ENCODE measurements around the gene CCDC192. TPM values are rescaled to one million over a fixed set of nuclear protein-coding genes. Genes with fewer than 3 reads are reported as not detected.

The CCDC192 gene
- total and polyA plus RNA-seq, 2 donors, result 0.09 to 0.11 TPM

GRCh38 chr5:127934791-127935256, 231.6 kb downstream of the CCDC192 start:
- 100% methylated on average over 1 of the region's 1 CpG for WGBS
- no peaks in the 10 kb centered on the region for H3K36me3 ChIP-seq (ENCODE audit: control insufficient read depth in 2 of 2, insufficient read depth in 2 of 2, low read length in 1 of 2)
- H3K4me1 ChIP-seq (ENCODE audit: control insufficient read depth in 2 of 2, insufficient read depth in 2 of 2, low read length in 2 of 2), result no peaks in the 10 kb centered on the region
- no peak overlapping the region for H3K27ac ChIP-seq (ENCODE audit: low read depth in 1 of 2, low read length in 1 of 2)
- H3K4me3 ChIP-seq (ENCODE audit: low read length in 2 of 2), result no peak overlapping the region
- no peaks in the 10 kb centered on the region for H3K9me3 ChIP-seq (ENCODE audit: control insufficient read depth in 2 of 2, insufficient read depth in 1 of 2, low read length in 1 of 2)
- no peak for DNase-seq (ENCODE audit: low read depth in 6 of 9, low spot score in 9 of 9)
- no peaks in the 10 kb centered on the region for H3K27me3 ChIP-seq (ENCODE audit: control insufficient read depth in 2 of 2, insufficient read depth in 1 of 2, low read length in 1 of 2)

- H3K4me1 ChIP-seq (ENCODE audit: control insufficient read depth in 2 of 2, insufficient read depth in 2 of 2, low read length in 2 of 2), result no peaks in the 10 kb centered on the region
- H3K27ac ChIP-seq (ENCODE audit: low read depth in 1 of 2, low read length in 1 of 2), result no peak overlapping the region
- H3K9me3 ChIP-seq (ENCODE audit: control insufficient read depth in 2 of 2, insufficient read depth in 1 of 2, low read length in 1 of 2), result no peaks in the 10 kb centered on the region
- H3K4me3 ChIP-seq (ENCODE audit: low read length in 2 of 2), result no peak overlapping the region
- no peaks in the 10 kb centered on the region for H3K36me3 ChIP-seq (ENCODE audit: control insufficient read depth in 2 of 2, insufficient read depth in 2 of 2, low read length in 1 of 2)
- 96% methylated on average over 1 of the region's 1 CpG for WGBS
- no peaks in the 10 kb centered on the region for H3K27me3 ChIP-seq (ENCODE audit: control insufficient read depth in 2 of 2, insufficient read depth in 1 of 2, low read length in 1 of 2)
- DNase-seq (ENCODE audit: low read depth in 6 of 9, low spot score in 9 of 9), result no peak
These were observed 232.2 kb downstream of the CCDC192 start for GRCh38 chr5:127935398-127935797.

GRCh38 chr5:127936439-127936972, 233.3 kb downstream of the CCDC192 start:
- H3K27ac ChIP-seq (ENCODE audit: low read depth in 1 of 2, low read length in 1 of 2), result no peak overlapping the region
- no peak for DNase-seq (ENCODE audit: low read depth in 6 of 9, low spot score in 9 of 9)
- no peaks in the 10 kb centered on the region for H3K27me3 ChIP-seq (ENCODE audit: control insufficient read depth in 2 of 2, insufficient read depth in 1 of 2, low read length in 1 of 2)
- no peaks in the 10 kb centered on the region for H3K4me1 ChIP-seq (ENCODE audit: control insufficient read depth in 2 of 2, insufficient read depth in 2 of 2, low read length in 2 of 2)
- H3K4me3 ChIP-seq (ENCODE audit: low read length in 2 of 2), result no peak overlapping the region
- WGBS, result 87% methylated on average over 6 of the region's 6 CpGs
- no peaks in the 10 kb centered on the region for H3K9me3 ChIP-seq (ENCODE audit: control insufficient read depth in 2 of 2, insufficient read depth in 1 of 2, low read length in 1 of 2)
- H3K36me3 ChIP-seq (ENCODE audit: control insufficient read depth in 2 of 2, insufficient read depth in 2 of 2, low read length in 1 of 2), result no peaks in the 10 kb centered on the region

- Histone ChIP-seq H3K36me3 (ENCODE audit: control insufficient read depth in 2 of 2, insufficient read depth in 2 of 2, low read length in 1 of 2) (no peaks in the 10 kb centered on the region), H3K4me3 (ENCODE audit: low read length in 2 of 2) (no peak overlapping the region), H3K27me3 (ENCODE audit: control insufficient read depth in 2 of 2, insufficient read depth in 1 of 2, low read length in 1 of 2) (no peaks in the 10 kb centered on the region), H3K9me3 (ENCODE audit: control insufficient read depth in 2 of 2, insufficient read depth in 1 of 2, low read length in 1 of 2) (no peaks in the 10 kb centered on the region), H3K4me1 (ENCODE audit: control insufficient read depth in 2 of 2, insufficient read depth in 2 of 2, low read length in 2 of 2) (no peaks in the 10 kb centered on the region), H3K27ac (ENCODE audit: low read depth in 1 of 2, low read length in 1 of 2) (no peak overlapping the region)
- no peak for DNase-seq (ENCODE audit: low read depth in 6 of 9, low spot score in 9 of 9)
- 94% methylated on average over 2 of the region's 2 CpGs for WGBS
These were observed 235.6 kb downstream of the CCDC192 start for GRCh38 chr5:127938746-127939145.

- Histone ChIP-seq H3K36me3 (ENCODE audit: control insufficient read depth in 2 of 2, insufficient read depth in 2 of 2, low read length in 1 of 2) (no peaks in the 10 kb centered on the region), H3K9me3 (ENCODE audit: control insufficient read depth in 2 of 2, insufficient read depth in 1 of 2, low read length in 1 of 2) (no peaks in the 10 kb centered on the region), H3K4me1 (ENCODE audit: control insufficient read depth in 2 of 2, insufficient read depth in 2 of 2, low read length in 2 of 2) (no peaks in the 10 kb centered on the region), H3K27ac (ENCODE audit: low read depth in 1 of 2, low read length in 1 of 2) (no peak overlapping the region), H3K4me3 (ENCODE audit: low read length in 2 of 2) (no peak overlapping the region), H3K27me3 (ENCODE audit: control insufficient read depth in 2 of 2, insufficient read depth in 1 of 2, low read length in 1 of 2) (no peaks in the 10 kb centered on the region)
- no peak for DNase-seq (ENCODE audit: low read depth in 6 of 9, low spot score in 9 of 9)
- 89% methylated on average over 1 of the region's 1 CpG for WGBS
These were observed 237.7 kb downstream of the CCDC192 start for GRCh38 chr5:127940854-127941253.

GRCh38 chr5:127941646-127942045, 238.5 kb downstream of the CCDC192 start:
- H3K4me3 ChIP-seq (ENCODE audit: low read length in 2 of 2), result no peak overlapping the region
- no peaks in the 10 kb centered on the region for H3K9me3 ChIP-seq (ENCODE audit: control insufficient read depth in 2 of 2, insufficient read depth in 1 of 2, low read length in 1 of 2)
- H3K36me3 ChIP-seq (ENCODE audit: control insufficient read depth in 2 of 2, insufficient read depth in 2 of 2, low read length in 1 of 2), result no peaks in the 10 kb centered on the region
- H3K27me3 ChIP-seq (ENCODE audit: control insufficient read depth in 2 of 2, insufficient read depth in 1 of 2, low read length in 1 of 2), result no peaks in the 10 kb centered on the region
- H3K27ac ChIP-seq (ENCODE audit: low read depth in 1 of 2, low read length in 1 of 2), result no peak overlapping the region
- no peaks in the 10 kb centered on the region for H3K4me1 ChIP-seq (ENCODE audit: control insufficient read depth in 2 of 2, insufficient read depth in 2 of 2, low read length in 2 of 2)
- WGBS, result 87% methylated on average over 9 of the region's 9 CpGs
- no peak for DNase-seq (ENCODE audit: low read depth in 6 of 9, low spot score in 9 of 9)

GRCh38 chr5:127942246-127943060, 239.3 kb downstream of the CCDC192 start:
- no peaks in the 10 kb centered on the region for H3K36me3 ChIP-seq (ENCODE audit: control insufficient read depth in 2 of 2, insufficient read depth in 2 of 2, low read length in 1 of 2)
- no peaks in the 10 kb centered on the region for H3K4me1 ChIP-seq (ENCODE audit: control insufficient read depth in 2 of 2, insufficient read depth in 2 of 2, low read length in 2 of 2)
- no peak overlapping the region for H3K27ac ChIP-seq (ENCODE audit: low read depth in 1 of 2, low read length in 1 of 2)
- H3K27me3 ChIP-seq (ENCODE audit: control insufficient read depth in 2 of 2, insufficient read depth in 1 of 2, low read length in 1 of 2), result no peaks in the 10 kb centered on the region
- WGBS, result 82% methylated on average over 3 of the region's 3 CpGs
- DNase-seq (ENCODE audit: low read depth in 6 of 9, low spot score in 9 of 9), result no peak
- no peaks in the 10 kb centered on the region for H3K9me3 ChIP-seq (ENCODE audit: control insufficient read depth in 2 of 2, insufficient read depth in 1 of 2, low read length in 1 of 2)
- no peak overlapping the region for H3K4me3 ChIP-seq (ENCODE audit: low read length in 2 of 2)

GRCh38 chr5:127943061-127943371, 239.8 kb downstream of the CCDC192 start:
- no peak overlapping the region for H3K4me3 ChIP-seq (ENCODE audit: low read length in 2 of 2)
- H3K27me3 ChIP-seq (ENCODE audit: control insufficient read depth in 2 of 2, insufficient read depth in 1 of 2, low read length in 1 of 2), result no peaks in the 10 kb centered on the region
- H3K9me3 ChIP-seq (ENCODE audit: control insufficient read depth in 2 of 2, insufficient read depth in 1 of 2, low read length in 1 of 2), result no peaks in the 10 kb centered on the region
- H3K36me3 ChIP-seq (ENCODE audit: control insufficient read depth in 2 of 2, insufficient read depth in 2 of 2, low read length in 1 of 2), result no peaks in the 10 kb centered on the region
- H3K27ac ChIP-seq (ENCODE audit: low read depth in 1 of 2, low read length in 1 of 2), result no peak overlapping the region
- DNase-seq (ENCODE audit: low read depth in 6 of 9, low spot score in 9 of 9), result no peak
- no peaks in the 10 kb centered on the region for H3K4me1 ChIP-seq (ENCODE audit: control insufficient read depth in 2 of 2, insufficient read depth in 2 of 2, low read length in 2 of 2)
- WGBS, result 88% methylated on average over 4 of the region's 4 CpGs

GRCh38 chr5:127944125-127944524, 240.9 kb downstream of the CCDC192 start:
- no peaks in the 10 kb centered on the region for H3K27me3 ChIP-seq (ENCODE audit: control insufficient read depth in 2 of 2, insufficient read depth in 1 of 2, low read length in 1 of 2)
- no peaks in the 10 kb centered on the region for H3K4me1 ChIP-seq (ENCODE audit: control insufficient read depth in 2 of 2, insufficient read depth in 2 of 2, low read length in 2 of 2)
- H3K27ac ChIP-seq (ENCODE audit: low read depth in 1 of 2, low read length in 1 of 2), result no peak overlapping the region
- H3K9me3 ChIP-seq (ENCODE audit: control insufficient read depth in 2 of 2, insufficient read depth in 1 of 2, low read length in 1 of 2), result no peaks in the 10 kb centered on the region
- no peak overlapping the region for H3K4me3 ChIP-seq (ENCODE audit: low read length in 2 of 2)
- 96% methylated on average over 5 of the region's 5 CpGs for WGBS
- no peak for DNase-seq (ENCODE audit: low read depth in 6 of 9, low spot score in 9 of 9)
- no peaks in the 10 kb centered on the region for H3K36me3 ChIP-seq (ENCODE audit: control insufficient read depth in 2 of 2, insufficient read depth in 2 of 2, low read length in 1 of 2)
